Upper lobe of left lung (tissue), 6 donors: ENCODE results near the gene IDUA. TPM values are rescaled to one million over a fixed set of nuclear protein-coding genes. Genes with fewer than 3 reads are reported as not detected.

Experiments used
- ATAC-seq, 2 donors: fragments of 200-7000 bp; cut with Tn5 transposase; one replicate each; pipeline ENCODE4 v1.9.1; 2022; ENCODE audit warnings: mild to moderate bottlenecking in 2 of 2, moderate library complexity in 2 of 2; ENCODE audit not compliant: low FRiP score in 2 of 2
- DNase-seq, 2 donors: peaks; one replicate each; pipeline ENCODE4 v3.0.0-alpha.2; 2019 to 2020
- H3K27ac ChIP-seq, 4 donors: fragments of 200-600 bp; sonication (generic); one replicate each; pipeline ENCODE4 v1.5.1; 2016 to 2019
- H3K27me3 ChIP-seq, 4 donors: fragments of 200-600 bp; sonication (generic); one replicate each; pipeline ENCODE4 v1.5.1; 2017 to 2019
- H3K36me3 ChIP-seq, 4 donors: fragments of 200-600 bp; sonication (generic); one replicate each; pipeline ENCODE4 v1.5.1; 2016 to 2019
- H3K4me1 ChIP-seq, 4 donors: fragments of 200-600 bp; sonication (generic); one replicate each; pipeline ENCODE4 v1.5.1; 2018 to 2019
- H3K4me3 ChIP-seq, 4 donors: fragments of 200-600 bp; sonication (generic); one replicate each; pipeline ENCODE4 v1.5.1; 2017 to 2019; ENCODE audit warnings: mild to moderate bottlenecking in 2 of 4, moderate library complexity in 1 of 4
- H3K9me3 ChIP-seq, 4 donors: fragments of 200-600 bp; sonication (generic); one replicate each; pipeline ENCODE4 v1.5.1; 2018 to 2019
- EP300 ChIP-seq, 4 donors: sonication (generic); formaldehyde crosslinking; IDR thresholded peaks; one replicate each; pipeline ENCODE4 v1.5.1; 2017; ENCODE audit warnings: antibody characterized with exemption in 4 of 4, control low read depth in 2 of 4
- POLR2A ChIP-seq, 4 donors: fragments of 450-650 bp; IDR thresholded peaks; one replicate each; pipeline ENCODE4 v1.5.1; 2016 to 2017; ENCODE audit warnings: antibody characterized with exemption in 4 of 4, mild to moderate bottlenecking in 2 of 4
- POLR2AphosphoS5 ChIP-seq, 2 donors: sonication (generic); formaldehyde crosslinking; IDR thresholded peaks; one replicate each; pipeline ENCODE4 v1.5.1; 2017; ENCODE audit warnings: antibody characterized with exemption in 2 of 2
- WGBS, 2 donors: methylation state at CpG; one replicate each; pipeline ENCODE4 v1.1.5; 2017 to 2018; 5-methylcytosine and 5-hydroxymethylcytosine counted together
- total RNA-seq, 6 donors: library from RNA; depleted of rRNA in 4 of 6; stranded (reverse); fragments of >200 nt in 4 of 6; gene quantifications; one replicate each; pipeline versions ENCODE4 v1.1.0 to v1.2.1, GENCODE V29; 2016 to 2021
- TF ChIP-seq, protein P1 (sequence below), 6 experiments: fragments of 450-650 bp in 4 of 6; fragments of 200-600 bp in 2 of 6; sonication (generic) in 2 of 6; IDR thresholded peaks; one replicate each; pipeline ENCODE4 v1.5.1; 2016 to 2019; ENCODE audit warnings: antibody characterized with exemption in 6 of 6
- donor health status: DM: no; HTN: no; CAD: no; lungs with moderate emphysema.
- donor health status: DM: no; HTN: yes; CAD: no; lungs with severe emphysema.

IDUA gene
- total RNA-seq, 6 donors from 2014 or later = 13.5 to 152 (median 55.9) TPM

DNA sequence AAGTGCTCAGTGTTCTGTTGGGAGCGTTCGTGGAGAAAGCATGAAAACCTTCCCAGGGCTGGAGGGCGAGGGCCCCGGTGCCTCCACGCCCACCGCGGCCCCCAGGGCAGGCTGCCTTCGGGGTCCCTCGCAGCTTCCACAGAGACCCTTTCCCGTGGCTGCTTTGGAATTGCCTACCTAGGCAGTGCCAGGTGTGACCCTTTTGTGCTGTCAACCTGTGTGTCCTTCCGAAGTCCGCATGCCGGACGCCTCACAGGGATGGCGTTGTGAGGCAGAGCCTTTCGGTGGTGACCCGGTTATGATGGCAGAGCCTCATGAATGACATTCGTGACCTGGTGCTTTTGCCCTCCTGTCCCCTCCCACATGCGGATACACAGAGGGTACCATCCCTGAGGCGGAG lies 37.2 kb upstream of the IDUA start:
- Histone ChIP-seq H3K9me3 (no peaks in the 10 kb centered on the region), H3K27ac (no peak overlapping the region), H3K36me3 (peaks cover 0 to 29% (median 15%) of the 10 kb centered on the region in 4 donors), H3K4me3 (no peak overlapping the region), H3K4me1 (peaks cover 0 to 8% (median 5%) of the 10 kb centered on the region in 4 donors), H3K27me3 (no peaks in the 10 kb centered on the region)
- TF ChIP-seq POLR2AphosphoS5 (IDR thresholded peaks at IDR 0.05) (no peak), EP300 (IDR thresholded peaks at IDR 0.05) (no peak)
- 94 to 95% methylated on average over 9 to 18 of the region's 20 CpGs for WGBS, 2 donors
- no peak for ATAC-seq
- DNase-seq = peak in 1 of 2 donors; percentile 66

DNA sequence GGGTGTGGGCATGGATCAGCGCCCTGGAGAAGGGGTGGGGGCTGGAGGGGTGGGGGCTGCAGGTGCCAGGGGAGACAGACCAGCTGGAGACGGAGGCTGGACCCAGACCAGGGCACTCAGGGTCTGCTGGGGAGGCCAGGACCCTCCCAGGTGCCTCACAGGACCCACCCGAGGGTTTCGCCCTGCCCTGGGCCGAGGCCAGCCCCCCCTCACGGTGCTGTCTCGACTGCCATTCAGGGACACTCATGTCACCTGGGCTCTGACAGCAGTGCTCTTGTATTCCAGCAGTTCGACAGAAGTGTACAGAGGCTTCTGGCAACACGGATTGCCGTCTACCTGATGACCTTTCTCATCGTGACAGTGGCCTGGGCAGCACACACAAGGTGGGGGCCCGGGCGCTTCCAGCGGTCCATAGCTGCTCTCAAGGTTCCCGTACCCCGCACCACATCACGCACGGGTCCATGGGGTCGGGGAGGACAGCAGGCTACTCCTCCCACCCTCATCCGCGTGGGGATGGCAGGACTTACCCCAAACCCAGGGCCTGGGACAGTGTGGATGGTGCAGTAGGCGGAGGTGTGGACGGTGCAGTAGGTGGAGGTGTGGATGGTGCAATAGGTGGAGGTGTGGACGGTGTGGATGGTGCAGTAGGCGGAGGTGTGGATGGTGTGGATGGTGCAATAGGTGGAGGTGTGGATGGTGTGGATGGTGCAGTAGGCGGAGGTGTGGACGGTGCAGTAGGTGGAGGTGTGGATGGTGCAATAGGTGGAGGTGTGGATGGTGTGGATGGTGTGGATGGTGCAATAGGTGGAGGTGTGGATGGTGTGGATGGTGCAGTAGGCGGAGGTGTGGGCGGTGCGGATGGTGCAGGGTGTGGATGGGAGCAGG lies 36.5 kb upstream of the IDUA start:
- no peak for TF ChIP-seq EP300 (IDR thresholded peaks at IDR 0.05)
- TF ChIP-seq POLR2AphosphoS5 (IDR thresholded peaks at IDR 0.05) = no peak
- no peak for TF ChIP-seq POLR2A (IDR thresholded peaks at IDR 0.05)
- TF ChIP-seq, protein P1, sequence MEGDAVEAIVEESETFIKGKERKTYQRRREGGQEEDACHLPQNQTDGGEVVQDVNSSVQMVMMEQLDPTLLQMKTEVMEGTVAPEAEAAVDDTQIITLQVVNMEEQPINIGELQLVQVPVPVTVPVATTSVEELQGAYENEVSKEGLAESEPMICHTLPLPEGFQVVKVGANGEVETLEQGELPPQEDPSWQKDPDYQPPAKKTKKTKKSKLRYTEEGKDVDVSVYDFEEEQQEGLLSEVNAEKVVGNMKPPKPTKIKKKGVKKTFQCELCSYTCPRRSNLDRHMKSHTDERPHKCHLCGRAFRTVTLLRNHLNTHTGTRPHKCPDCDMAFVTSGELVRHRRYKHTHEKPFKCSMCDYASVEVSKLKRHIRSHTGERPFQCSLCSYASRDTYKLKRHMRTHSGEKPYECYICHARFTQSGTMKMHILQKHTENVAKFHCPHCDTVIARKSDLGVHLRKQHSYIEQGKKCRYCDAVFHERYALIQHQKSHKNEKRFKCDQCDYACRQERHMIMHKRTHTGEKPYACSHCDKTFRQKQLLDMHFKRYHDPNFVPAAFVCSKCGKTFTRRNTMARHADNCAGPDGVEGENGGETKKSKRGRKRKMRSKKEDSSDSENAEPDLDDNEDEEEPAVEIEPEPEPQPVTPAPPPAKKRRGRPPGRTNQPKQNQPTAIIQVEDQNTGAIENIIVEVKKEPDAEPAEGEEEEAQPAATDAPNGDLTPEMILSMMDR (IDR thresholded peaks at IDR 0.05) = no peak
- ATAC-seq (no peak), DNase-seq (peak in 1 of 2 donors; percentile 68)
- H3K36me3 ChIP-seq = peaks cover 0 to 35% (median 17%) of the 10 kb centered on the region in 4 donors
- WGBS, 2 donors = 90% methylated on average over 20 to 30 of the region's 30 CpGs
- peaks cover 0 to 8% (median 5%) of the 10 kb centered on the region in 4 donors for H3K4me1 ChIP-seq
- H3K9me3 ChIP-seq = no peaks in the 10 kb centered on the region
- H3K4me3 ChIP-seq = no peak overlapping the region
- no peak overlapping the region for H3K27ac ChIP-seq
- H3K27me3 ChIP-seq = no peaks in the 10 kb centered on the region

DNA sequence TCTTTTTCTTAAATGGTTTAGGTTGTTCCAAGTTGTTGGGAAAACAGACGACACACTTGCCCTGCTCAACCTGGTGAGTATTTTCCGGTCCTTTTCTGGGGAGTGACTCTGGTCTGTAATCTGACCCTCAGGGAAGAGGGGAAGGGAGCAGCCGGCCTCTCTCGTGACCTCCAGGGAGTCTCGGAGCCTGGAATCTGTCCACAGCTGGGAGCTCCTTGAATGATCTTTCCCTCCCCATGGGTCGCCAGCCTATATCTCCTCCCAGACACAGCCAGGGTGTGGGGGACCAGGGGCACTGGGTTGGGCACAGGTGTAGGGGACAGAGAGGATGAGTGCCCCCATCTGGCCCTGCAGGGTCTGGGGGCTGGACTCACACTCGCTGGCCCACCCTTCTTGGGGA lies 35.7 kb upstream of the IDUA start:
- peaks cover 0 to under 1% (median under 1%) of the 10 kb centered on the region in 4 donors for H3K4me1 ChIP-seq
- ATAC-seq (no peak), DNase-seq (no peak)
- no peak overlapping the region for H3K4me3 ChIP-seq
- no peaks in the 10 kb centered on the region for H3K27me3 ChIP-seq
- H3K36me3 ChIP-seq = peaks cover 0 to 42% (median 21%) of the 10 kb centered on the region in 4 donors
- 87 to 93% methylated on average over 7 of the region's 7 CpGs for WGBS, 2 donors
- H3K9me3 ChIP-seq = no peaks in the 10 kb centered on the region
- TF ChIP-seq, protein P1 (IDR thresholded peaks at IDR 0.05) = no peak
- TF ChIP-seq EP300 (IDR thresholded peaks at IDR 0.05) (no peak), POLR2A (IDR thresholded peaks at IDR 0.05) (no peak), POLR2AphosphoS5 (IDR thresholded peaks at IDR 0.05) (no peak)
- H3K27ac ChIP-seq = no peak overlapping the region

DNA sequence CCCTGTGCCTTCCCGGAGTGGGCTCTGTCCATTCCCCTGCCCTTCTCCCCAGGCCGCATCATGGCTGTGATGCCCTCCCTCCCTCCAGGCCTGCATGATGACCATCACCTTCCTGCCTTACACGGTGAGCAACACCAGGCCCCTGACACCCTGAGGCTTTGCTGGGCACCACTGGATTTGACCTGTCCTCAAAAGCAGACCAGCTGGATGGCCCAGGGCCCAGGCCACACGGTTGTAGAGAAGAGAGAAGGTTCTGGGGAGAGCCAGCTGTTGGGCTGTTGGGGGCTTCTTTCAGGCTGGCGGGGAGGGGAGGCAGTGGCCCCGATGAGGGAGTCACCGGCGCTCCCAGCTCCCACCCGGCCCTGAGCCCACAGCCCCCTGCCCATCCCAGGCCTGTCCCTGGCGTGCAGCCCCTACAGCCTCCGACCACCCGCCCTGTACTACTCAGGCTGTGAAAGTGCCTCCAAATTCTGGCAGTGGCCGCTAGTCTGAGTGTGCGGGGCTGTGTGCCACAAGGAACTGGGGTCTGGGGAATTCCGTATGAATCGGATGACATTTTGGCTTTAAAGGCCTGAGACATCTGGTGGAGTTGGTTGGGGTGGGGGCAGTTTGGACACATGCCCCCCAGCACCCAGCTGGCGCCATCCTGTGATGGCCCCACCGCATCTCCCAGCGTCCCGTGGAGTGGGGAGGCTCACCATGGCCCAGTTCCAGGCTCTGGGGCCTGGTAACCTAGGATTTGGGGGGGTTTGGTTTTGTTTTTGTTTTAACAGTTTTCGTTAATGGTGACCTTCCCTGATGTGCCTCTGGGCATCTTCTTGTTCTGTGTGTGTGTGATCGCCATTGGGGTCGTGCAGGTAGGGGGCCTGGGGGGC lies 35.0 kb upstream of the IDUA start:
- 91 to 94% methylated on average over 12 to 23 of the region's 23 CpGs for WGBS, 2 donors
- DNase-seq (peak; percentile 12 to 60), ATAC-seq (no peak)
- H3K4me3 ChIP-seq = no peak overlapping the region
- no peak overlapping the region for H3K27ac ChIP-seq
- H3K9me3 ChIP-seq = no peaks in the 10 kb centered on the region
- H3K4me1 ChIP-seq = no peaks in the 10 kb centered on the region
- no peak for TF ChIP-seq EP300 (IDR thresholded peaks at IDR 0.05)
- peaks cover 0 to 46% (median 22%) of the 10 kb centered on the region in 4 donors for H3K36me3 ChIP-seq
- H3K27me3 ChIP-seq = no peaks in the 10 kb centered on the region

DNA sequence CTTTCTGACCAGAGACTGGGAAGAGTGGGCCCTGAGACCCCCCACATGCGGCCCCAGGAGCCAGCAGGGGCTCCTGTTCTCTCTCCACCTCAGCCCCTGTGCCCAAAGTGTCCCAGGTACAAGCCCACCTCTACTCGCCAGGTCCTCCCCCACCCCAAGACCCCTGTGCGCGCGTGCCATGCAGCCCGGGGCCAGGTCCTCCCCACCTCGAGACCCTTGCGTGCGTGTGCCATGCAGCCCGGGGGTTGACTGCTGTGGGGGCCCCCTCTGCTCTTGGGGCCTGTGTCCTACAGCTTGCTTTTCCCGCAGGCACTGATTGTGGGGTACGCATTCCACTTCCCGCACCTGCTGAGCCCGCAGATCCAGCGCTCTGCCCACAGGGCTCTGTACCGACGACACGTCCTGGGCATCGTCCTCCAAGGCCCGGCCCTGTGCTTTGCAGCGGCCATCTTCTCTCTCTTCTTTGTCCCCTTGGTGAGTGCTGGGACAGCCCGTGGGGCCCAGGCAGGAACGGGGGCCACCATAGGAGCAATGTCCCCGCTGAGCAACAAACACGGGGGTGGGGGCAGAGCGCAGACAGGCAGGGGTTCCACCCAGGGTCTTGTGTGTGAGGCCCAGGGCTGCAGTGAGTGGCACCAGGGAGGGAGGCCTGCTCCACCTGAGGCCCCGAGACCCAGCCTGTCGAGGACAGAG lies 33.8 kb upstream of the IDUA start:
- peak; percentile 16 to 64 for DNase-seq
- Histone ChIP-seq H3K4me1 (no peaks in the 10 kb centered on the region), H3K9me3 (no peaks in the 10 kb centered on the region), H3K27ac (no peak overlapping the region), H3K27me3 (no peaks in the 10 kb centered on the region), H3K36me3 (peaks cover 0 to 56% (median 28%) of the 10 kb centered on the region in 4 donors), H3K4me3 (no peak overlapping the region)
- WGBS, 2 donors = 94 to 97% methylated on average over 14 to 27 of the region's 28 CpGs
- TF ChIP-seq POLR2A (IDR thresholded peaks at IDR 0.05) (no peak), POLR2AphosphoS5 (IDR thresholded peaks at IDR 0.05) (no peak), EP300 (IDR thresholded peaks at IDR 0.05) (no peak)
- TF ChIP-seq, protein P1 (IDR thresholded peaks at IDR 0.05) = no peak
- ATAC-seq = no peak
